Measurements from ENCODE around the gene MYCBPAP.
"Not testable (repeated sequence)": the region's sequence is repeated elsewhere in the genome, so short reads cannot be mapped to it uniquely, and the experiment has no call there.

The MYCBPAP gene

GRCh38 chr17:50475362-50475761 is 32.9 kb upstream of the MYCBPAP start:
- DNase-seq, result no peak
- H3K4me3 ChIP-seq (ENCODE audit: low read depth, low read length), result no peak overlapping the region

GRCh38 chr17:50475775-50476544 is 32.3 kb upstream of the MYCBPAP start:
- peaks cover 44% of the 10 kb centered on the region for H3K27me3 ChIP-seq
- not testable (repeated sequence) for H3K4me1 ChIP-seq; H3K4me3 ChIP-seq (ENCODE audit: low read depth, low read length); DNase-seq; H3K36me3 ChIP-seq; H3K9me3 ChIP-seq

More at GRCh38 chr17:50475362-50475761, 32.9 kb upstream of the MYCBPAP start:
- Histone ChIP-seq H3K9me3 (no peaks in the 10 kb centered on the region), H3K36me3 (no peaks in the 10 kb centered on the region; the same call in 1 of the 2 replicates), H3K27me3 (peaks cover 44% of the 10 kb centered on the region), H3K4me1 (no peaks in the 10 kb centered on the region)
- TF ChIP-seq CTCF (IDR thresholded peaks at IDR 0.05; ENCODE audit: low read depth, low read length), result no peak

DNA sequence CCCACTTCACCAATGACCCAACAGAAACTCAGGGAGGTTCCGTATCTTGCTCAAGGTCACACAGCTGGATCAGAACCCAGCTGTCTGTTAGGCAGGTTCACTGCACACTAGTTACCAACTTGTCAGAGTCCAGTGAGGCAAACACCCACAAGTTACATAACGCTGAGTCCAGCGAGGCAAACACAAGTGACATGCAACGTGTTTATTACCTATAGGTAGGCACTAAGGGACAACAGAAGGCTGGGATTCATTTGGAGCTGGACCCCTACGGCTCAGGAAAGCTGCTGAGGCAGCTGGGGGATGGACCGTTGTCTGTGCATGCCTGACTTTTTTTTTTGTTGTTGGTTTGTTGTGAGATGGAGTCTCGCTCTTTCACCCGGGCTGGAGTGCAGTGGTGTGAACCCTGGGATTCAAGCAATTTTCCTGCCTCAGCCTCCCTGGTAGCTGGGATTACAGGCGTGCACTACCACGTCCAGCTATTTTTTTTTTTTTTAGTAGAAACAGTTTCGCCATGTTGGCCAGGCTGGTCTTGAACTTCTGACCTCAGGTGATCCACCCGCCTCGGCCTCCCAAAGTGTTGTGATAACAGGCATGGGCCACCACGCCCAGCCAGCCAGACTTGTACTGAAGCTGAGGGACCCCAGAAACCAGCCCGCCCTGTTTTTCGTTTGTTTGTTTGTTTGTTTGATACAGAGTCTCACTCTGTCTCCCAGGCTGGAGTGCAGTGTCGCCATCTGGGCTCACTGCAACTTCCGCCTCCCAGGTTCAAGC is 31.5 kb upstream of the MYCBPAP start:
- H3K36me3 ChIP-seq, result no peaks in the 10 kb centered on the region; the same call in 1 of the 2 replicates
- peaks cover 39% of the 10 kb centered on the region for H3K27me3 ChIP-seq
- no peaks in the 10 kb centered on the region for H3K9me3 ChIP-seq
- no peak for DNase-seq
- no peak for TF ChIP-seq CTCF (IDR thresholded peaks at IDR 0.05; ENCODE audit: low read depth, low read length)
- no peaks in the 10 kb centered on the region for H3K4me1 ChIP-seq
- H3K4me3 ChIP-seq (ENCODE audit: low read depth, low read length), result no peak overlapping the region

- H3K27me3 ChIP-seq, result peaks cover 27% of the 10 kb centered on the region
- no peak for TF ChIP-seq CTCF (IDR thresholded peaks at IDR 0.05; ENCODE audit: low read depth, low read length)
- peak overlapping the region; percentile 67 for H3K4me3 ChIP-seq (ENCODE audit: low read depth, low read length)
- H3K9me3 ChIP-seq, result no peaks in the 10 kb centered on the region
- H3K4me1 ChIP-seq, result no peaks in the 10 kb centered on the region
- H3K36me3 ChIP-seq, result peaks cover 5% of the 10 kb centered on the region
- no peak for DNase-seq
Observed at GRCh38 chr17:50477976-50478375, 30.3 kb upstream of the MYCBPAP start.

GRCh38 chr17:50478391-50479381 is 29.6 kb upstream of the MYCBPAP start, which contains the start of gene RSAD1:
Gene RSAD1, plus strand, starts transcription at chr17:50478860. Its CDS starts 25 bp downstream, at chr17:50478885.
- Histone ChIP-seq H3K4me1 (no peaks in the 10 kb centered on the region), H3K36me3 (peaks cover 10% of the 10 kb centered on the region), H3K27me3 (peaks cover 20% of the 10 kb centered on the region), H3K4me3 (ENCODE audit: low read depth, low read length) (peak within 1 kb of the TSS; percentile 67), H3K9me3 (no peaks in the 10 kb centered on the region)
- peak; percentile 80 for TF ChIP-seq CTCF (IDR thresholded peaks at IDR 0.05; ENCODE audit: low read depth, low read length)
- peak; percentile 94 for DNase-seq
